B cell (primary cell): Measurements from ENCODE around the gene TMEM80. TPM values are rescaled to one million over a fixed set of nuclear protein-coding genes. Genes with fewer than 3 reads are reported as not detected.

Experiments used
- ATAC-seq: fragments of 200-7000 bp; cut with Tn5 transposase; one replicate; pipeline ENCODE4 v1.10.0; 2021; ENCODE audit warnings: low read depth, mild to moderate bottlenecking, moderate number of reproducible peaks, moderate library complexity
- CTCF ChIA-PET: fragments of 350-600 bp; sonication (Branson Sonifier 250); formaldehyde crosslinking; loops from one replicate; lab custom pipeline; 2021; ENCODE audit warnings: antibody characterized with exemption, inconsistent platforms; lab: Charles Lee
- POLR2A ChIA-PET: fragments of 350-600 bp; sonication (Branson Sonifier 250); formaldehyde crosslinking; loops from one replicate; lab custom pipeline; 2021; ENCODE audit warnings: antibody characterized with exemption; lab: Charles Lee
- DNase-seq: peaks from one replicate; pipeline ENCODE4 v3.0.0; 2013
- H2AFZ ChIP-seq: 2 replicates; pipeline ENCODE4 v1.6.1; 2012; ENCODE audit warnings: mild to moderate bottlenecking, low read depth, low read length; ENCODE audit not compliant: insufficient read depth, poor library complexity, severe bottlenecking
- H3K27ac ChIP-seq, 2 donors: 1 replicate in 1 of 2; 2 replicates in 1 of 2; pipeline ENCODE4 v1.5.1; 2012 to 2013; ENCODE audit warnings: low read length in 2 of 2, mild to moderate bottlenecking in 2 of 2, moderate library complexity in 1 of 2
- H3K27me3 ChIP-seq, 4 experiments: fragments of 200-600 bp in 1 of 4; sonication (generic) in 1 of 4; replicated peaks in 1 of 4; 1 replicate in 2 of 4; 2 replicates in 2 of 4; pipeline versions ENCODE4 v1.6.1 to v1.7.0; 2013 to 2016; ENCODE audit warnings: low read length in 3 of 4, mild to moderate bottlenecking in 2 of 4, mixed read lengths in 1 of 4, moderate library complexity in 1 of 4; ENCODE audit not compliant: insufficient read depth in 4 of 4, control insufficient read depth in 3 of 4; ENCODE audit errors: control extremely low read depth in 1 of 4
- H3K36me3 ChIP-seq, 2 experiments: replicated peaks in 1 of 2; 1 replicate in 1 of 2; 2 replicates in 1 of 2; pipeline versions ENCODE4 v1.6.1 to v1.7.1; 2013; ENCODE audit warnings: low read length in 1 of 2; ENCODE audit not compliant: insufficient read depth in 2 of 2, control insufficient read depth in 1 of 2; ENCODE audit errors: control extremely low read depth in 1 of 2, extremely low read depth in 1 of 2
- H3K4me1 ChIP-seq, 2 donors: fragments of 200-600 bp in 1 of 2; sonication (generic) in 1 of 2; 1 replicate in 1 of 2; 2 replicates in 1 of 2; pipeline versions ENCODE4 v1.5.1 to v1.6.1; 2013 to 2017; ENCODE audit warnings: low read length in 2 of 2; ENCODE audit not compliant: control insufficient read depth in 2 of 2, insufficient read depth in 2 of 2
- H3K4me2 ChIP-seq: replicated peaks from 2 replicates; pipeline ENCODE3; 2012; ENCODE audit warnings: mild to moderate bottlenecking, low read depth, low read length; ENCODE audit not compliant: poor library complexity, severe bottlenecking
- H3K4me3 ChIP-seq, 5 experiments: fragments of 200-600 bp in 1 of 5; sonication (generic) in 1 of 5; 1 replicate in 3 of 5; 2 replicates in 2 of 5; pipeline versions ENCODE4 v1.5.1 to v1.7.0; 2011 to 2016; ENCODE audit warnings: low read length in 4 of 5, mild to moderate bottlenecking in 4 of 5, low read depth in 2 of 5, control low read depth in 1 of 5, moderate library complexity in 1 of 5; ENCODE audit not compliant: insufficient read depth in 1 of 5; ENCODE audit errors: control extremely low read depth in 1 of 5, extremely low read depth in 1 of 5
- H3K79me2 ChIP-seq: fragments of 200-600 bp; sonication (generic); one replicate; pipeline ENCODE4 v1.6.0; 2016; ENCODE audit warnings: low read length; ENCODE audit not compliant: control insufficient read depth, insufficient read depth
- H3K9ac ChIP-seq: fragments of 200-600 bp; sonication (generic); 2 replicates; pipeline ENCODE4 v1.6.1; 2017; ENCODE audit warnings: mild to moderate bottlenecking, low read length, moderate library complexity
- H3K9me3 ChIP-seq, 3 donors: one replicate each; pipeline versions ENCODE4 v1.6.1 to v1.7.1; 2013; ENCODE audit warnings: low read length in 2 of 3; ENCODE audit not compliant: control insufficient read depth in 2 of 3, insufficient read depth in 1 of 3; ENCODE audit errors: control extremely low read depth in 1 of 3
- H4K20me1 ChIP-seq: 2 replicates; pipeline ENCODE4 v1.6.0; 2012; ENCODE audit warnings: mild to moderate bottlenecking, low read length; ENCODE audit not compliant: insufficient read depth, control insufficient read depth, poor library complexity, severe bottlenecking
- H3K27ac Mint-ChIP-seq: one replicate; pipeline ENCODE4 v1.8.0; 2021; ENCODE audit warnings: mixed read lengths
- H3K27me3 Mint-ChIP-seq: one replicate; pipeline ENCODE4 v1.8.0; 2021; ENCODE audit warnings: mixed read lengths
- H3K4me1 Mint-ChIP-seq: one replicate; pipeline ENCODE4 v1.8.0; 2021; ENCODE audit warnings: mixed read lengths
- H3K4me3 Mint-ChIP-seq: one replicate; pipeline ENCODE4 v1.8.0; 2021; ENCODE audit warnings: mixed read lengths
- H3K9me3 Mint-ChIP-seq: one replicate; pipeline ENCODE4 v1.8.0; 2022; ENCODE audit warnings: mixed read lengths; ENCODE audit not compliant: insufficient read depth
- EZH2 ChIP-seq: IDR thresholded peaks from 2 replicates; pipeline ENCODE4 v1.6.1; 2012; ENCODE audit warnings: borderline replicate concordance, low read depth, mild to moderate bottlenecking, moderate library complexity, low read length; ENCODE audit not compliant: insufficient read depth, poor library complexity, severe bottlenecking
- WGBS: methylation state at CpG from one replicate; pipeline ENCODE4 v1.1.5; 2013; ENCODE audit warnings: missing lambda C conversion rate; ENCODE audit not compliant: insufficient coverage; 5-methylcytosine and 5-hydroxymethylcytosine counted together
- intact Hi-C: fragments of 100-400 bp; cut with micrococcal nuclease; formaldehyde crosslinking; loops from one replicate; pipeline ENCODE4 v1.10.0; 2022
- polyA plus RNA-seq: library from polyadenylated mRNA; depleted of rRNA; stranded (reverse); fragments of >200 nt; gene quantifications from 2 replicates; pipeline ENCODE4 v1.2.3, GENCODE V29; 2012
- total RNA-seq, 2 donors: library from RNA; stranded (reverse); fragments of 120-200 nt in 1 of 2; gene quantifications; 1 replicate in 1 of 2; 2 replicates in 1 of 2; pipeline versions ENCODE4 v1.2.3 to v1.2.4, GENCODE V29; 2013 to 2022
- TF ChIP-seq, protein P1 (sequence below): fragments of 200-600 bp; IDR thresholded peaks from one replicate; pipeline ENCODE4 v1.8.0; 2022; ENCODE audit warnings: antibody characterized with exemption, mild to moderate bottlenecking

The TMEM80 gene
- total and polyA plus RNA-seq, 2 donors (not counting 1 experiment from before 2014, with no cell fraction given) = 72.5 to 84.1 TPM

GRCh38 chr11:665062-665703, 30.4 kb upstream of the TMEM80 start:
- POLR2A ChIA-PET = no interaction called here
- DNase-seq = no peak

GRCh38 chr11:665704-666281, 29.8 kb upstream of the TMEM80 start:
- ATAC-seq (no peak), DNase-seq (no peak)
- intact Hi-C loops = no loop called here
- no peaks in the 10 kb centered on the region for H3K9me3 ChIP-seq
- H3K9ac ChIP-seq = no peak overlapping the region
- H3K27me3 ChIP-seq = no peaks in the 10 kb centered on the region
- WGBS = 82% methylated on average over 11 of the region's 11 CpGs
- H3K27ac ChIP-seq = no peak overlapping the region
- H3K79me2 ChIP-seq = peaks cover 15% of the 10 kb centered on the region
- Mint-ChIP-seq H3K9me3 (no peaks in the 10 kb centered on the region), H3K4me1 (no peaks in the 10 kb centered on the region), H3K4me3 (no peak overlapping the region), H3K27ac (no peak overlapping the region), H3K27me3 (no peaks in the 10 kb centered on the region)
- ChIA-PET CTCF (interaction anchor here (1.0 to 8.7 kb wide), 2 partner anchors 59 to 101 kb away, joined by 3 to 104 read pairs; no protein-coding TSS in a partner anchor), POLR2A (no interaction called here)
- no peaks in the 10 kb centered on the region for H3K4me1 ChIP-seq
- H4K20me1 ChIP-seq = peaks cover 10% of the 10 kb centered on the region
- peaks cover 0 to 12% of the 10 kb centered on the region in 2 experiments for H3K36me3 ChIP-seq
- no peak overlapping the region for H2AFZ ChIP-seq
- H3K4me3 ChIP-seq = no peak overlapping the region
- no peak overlapping the region for H3K4me2 ChIP-seq
- TF ChIP-seq, protein P1, sequence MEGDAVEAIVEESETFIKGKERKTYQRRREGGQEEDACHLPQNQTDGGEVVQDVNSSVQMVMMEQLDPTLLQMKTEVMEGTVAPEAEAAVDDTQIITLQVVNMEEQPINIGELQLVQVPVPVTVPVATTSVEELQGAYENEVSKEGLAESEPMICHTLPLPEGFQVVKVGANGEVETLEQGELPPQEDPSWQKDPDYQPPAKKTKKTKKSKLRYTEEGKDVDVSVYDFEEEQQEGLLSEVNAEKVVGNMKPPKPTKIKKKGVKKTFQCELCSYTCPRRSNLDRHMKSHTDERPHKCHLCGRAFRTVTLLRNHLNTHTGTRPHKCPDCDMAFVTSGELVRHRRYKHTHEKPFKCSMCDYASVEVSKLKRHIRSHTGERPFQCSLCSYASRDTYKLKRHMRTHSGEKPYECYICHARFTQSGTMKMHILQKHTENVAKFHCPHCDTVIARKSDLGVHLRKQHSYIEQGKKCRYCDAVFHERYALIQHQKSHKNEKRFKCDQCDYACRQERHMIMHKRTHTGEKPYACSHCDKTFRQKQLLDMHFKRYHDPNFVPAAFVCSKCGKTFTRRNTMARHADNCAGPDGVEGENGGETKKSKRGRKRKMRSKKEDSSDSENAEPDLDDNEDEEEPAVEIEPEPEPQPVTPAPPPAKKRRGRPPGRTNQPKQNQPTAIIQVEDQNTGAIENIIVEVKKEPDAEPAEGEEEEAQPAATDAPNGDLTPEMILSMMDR = no peak
- TF ChIP-seq EZH2 = no peak

More at GRCh38 chr11:665062-665703, 30.4 kb upstream of the TMEM80 start:
- CTCF ChIA-PET = interaction anchor here (1.0 to 8.7 kb wide), 2 partner anchors 60 to 101 kb away, joined by 3 to 104 read pairs; no protein-coding TSS in a partner anchor
- H3K9ac ChIP-seq = no peak overlapping the region
- no peaks in the 10 kb centered on the region for H3K4me1 ChIP-seq
- H3K4me3 ChIP-seq = no peak overlapping the region
- H3K4me2 ChIP-seq = no peak overlapping the region
- no peaks in the 10 kb centered on the region for H3K9me3 ChIP-seq
- Mint-ChIP-seq H3K27ac (no peak overlapping the region), H3K9me3 (no peaks in the 10 kb centered on the region), H3K4me3 (no peak overlapping the region), H3K27me3 (no peaks in the 10 kb centered on the region), H3K4me1 (no peaks in the 10 kb centered on the region)
- H2AFZ ChIP-seq = no peak overlapping the region
- WGBS = 100% methylated on average over 1 of the region's 15 CpGs
- no peak overlapping the region for H3K27ac ChIP-seq
- ATAC-seq = no peak
- no peak for TF ChIP-seq EZH2
- TF ChIP-seq, protein P1 = no peak
- peaks cover 0 to 13% of the 10 kb centered on the region in 2 experiments for H3K36me3 ChIP-seq
- H3K79me2 ChIP-seq = peaks cover 18% of the 10 kb centered on the region
- intact Hi-C loops = no loop called here
- peaks cover 15% of the 10 kb centered on the region for H4K20me1 ChIP-seq
- no peaks in the 10 kb centered on the region for H3K27me3 ChIP-seq
